HL-60 (cell line): ENCODE measurements around the gene MT2A.

Experiments
- DNase-seq, 2 experiments: peaks; one replicate each; pipeline ENCODE4 v3.0.0-alpha.2; 2010 to 2020; ENCODE audit warnings: low read depth in 1 of 2, low spot score in 1 of 2
- H3K27ac ChIP-seq: fragments of 250-450 bp; sonication (Bioruptor Pico); replicated peaks from 2 replicates; pipeline ENCODE4 v1.5.1; 2020; ENCODE audit warnings: mild to moderate bottlenecking, moderate library complexity
- H3K27me3 ChIP-seq: fragments of 250-450 bp; sonication (Bioruptor Pico); 2 replicates; pipeline ENCODE4 v1.5.1; 2021; ENCODE audit warnings: mild to moderate bottlenecking, moderate library complexity; ENCODE audit not compliant: insufficient read depth, poor library complexity, severe bottlenecking
- H3K4me3 ChIP-seq: replicated peaks from 2 replicates; pipeline ENCODE4 v1.5.1; 2011; ENCODE audit warnings: mild to moderate bottlenecking, control low read depth, low read length; ENCODE audit not compliant: insufficient read depth
- CTCF ChIP-seq: IDR thresholded peaks from one replicate; pipeline ENCODE4 v1.5.1; 2011; ENCODE audit warnings: low read length, control low read depth, inconsistent platforms; ENCODE audit not compliant: insufficient read depth
- GABPA ChIP-seq: IDR thresholded peaks from 2 replicates; pipeline ENCODE4 v1.6.1; 2012; ENCODE audit warnings: low read depth
- POLR2AphosphoS5 ChIP-seq: IDR thresholded peaks from 2 replicates; pipeline ENCODE4 v1.6.1; 2012; ENCODE audit warnings: low read depth
- REST ChIP-seq: IDR thresholded peaks from 2 replicates; pipeline ENCODE4 v1.6.1; 2012; ENCODE audit warnings: low read depth; ENCODE audit not compliant: insufficient replicate concordance
- SPI1 ChIP-seq: IDR thresholded peaks from 2 replicates; pipeline ENCODE4 v1.6.1; 2012; ENCODE audit warnings: low read depth, mild to moderate bottlenecking, borderline replicate concordance

Gene MT2A

GRCh38 chr16:56614549-56614991 is 6.2 kb downstream of the MT2A start:
- no peak for DNase-seq
- H3K27me3 ChIP-seq = peaks cover 11% of the 10 kb centered on the region
- no peak for TF ChIP-seq CTCF
- no peak for TF ChIP-seq GABPA
- no peak for TF ChIP-seq REST
- no peak for TF ChIP-seq POLR2AphosphoS5
- TF ChIP-seq SPI1 = no peak
- no peak overlapping the region for H3K27ac ChIP-seq
- no peak overlapping the region for H3K4me3 ChIP-seq

DNA sequence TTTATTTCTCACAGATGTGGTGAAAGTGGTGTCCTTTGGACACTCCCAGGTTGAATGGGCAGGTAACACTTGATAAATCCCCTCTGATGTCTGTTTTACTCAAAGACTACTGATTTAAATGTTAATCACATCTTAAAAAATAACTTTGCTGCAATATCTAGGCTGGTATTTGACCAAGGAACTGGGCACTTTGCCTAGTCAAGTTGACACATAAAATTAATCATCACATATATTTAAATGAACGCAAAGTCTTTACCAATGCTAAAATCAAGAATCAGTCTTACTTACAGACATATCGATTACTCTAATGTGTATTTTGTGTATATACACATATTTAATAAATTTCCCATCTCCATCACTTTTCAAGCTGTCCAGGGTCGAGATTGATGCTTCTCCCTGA is 7.0 kb downstream of the MT2A start:
- H3K27me3 ChIP-seq = peaks cover 11% of the 10 kb centered on the region
- no peak for DNase-seq
- no peak overlapping the region for H3K4me3 ChIP-seq
- no peak overlapping the region for H3K27ac ChIP-seq
- TF ChIP-seq POLR2AphosphoS5 (no peak), GABPA (no peak)

DNA sequence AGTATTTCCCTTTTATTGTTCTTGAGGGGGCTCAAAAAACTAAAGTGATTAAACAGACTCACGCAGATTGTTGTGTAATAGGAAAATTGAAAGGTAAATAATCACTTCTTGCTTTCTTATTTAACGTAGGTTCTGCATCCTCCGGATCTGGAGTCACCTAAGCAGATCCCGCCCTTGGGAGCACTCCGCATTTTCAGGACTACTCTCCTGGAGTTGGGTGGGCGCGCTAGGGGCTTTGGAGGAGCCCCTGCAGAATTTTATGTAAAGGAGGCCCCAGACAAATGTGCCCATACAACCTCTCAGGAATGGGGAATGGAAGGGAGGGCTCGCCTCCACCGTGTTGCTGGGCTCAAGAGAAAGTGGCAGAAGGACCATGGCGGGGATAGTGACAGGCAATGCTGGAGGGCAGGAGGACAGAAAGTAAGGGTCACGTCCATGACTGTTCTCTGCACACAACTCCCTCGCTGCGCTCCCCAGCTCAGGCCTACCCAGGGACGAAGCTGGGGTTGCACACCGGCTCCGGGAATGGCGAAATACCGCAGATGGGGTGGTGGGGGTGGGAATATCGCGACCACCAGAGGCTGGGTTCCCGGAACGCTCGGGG is 8.3 kb downstream of the MT2A start:
- Histone ChIP-seq H3K4me3 (peak overlapping the region; percentile 34), H3K27ac (no peak overlapping the region), H3K27me3 (peaks cover 11% of the 10 kb centered on the region)
- TF ChIP-seq POLR2AphosphoS5 (no peak), GABPA (no peak), REST (no peak), SPI1 (no peak), CTCF (no peak)
- DNase-seq = no peak

DNA sequence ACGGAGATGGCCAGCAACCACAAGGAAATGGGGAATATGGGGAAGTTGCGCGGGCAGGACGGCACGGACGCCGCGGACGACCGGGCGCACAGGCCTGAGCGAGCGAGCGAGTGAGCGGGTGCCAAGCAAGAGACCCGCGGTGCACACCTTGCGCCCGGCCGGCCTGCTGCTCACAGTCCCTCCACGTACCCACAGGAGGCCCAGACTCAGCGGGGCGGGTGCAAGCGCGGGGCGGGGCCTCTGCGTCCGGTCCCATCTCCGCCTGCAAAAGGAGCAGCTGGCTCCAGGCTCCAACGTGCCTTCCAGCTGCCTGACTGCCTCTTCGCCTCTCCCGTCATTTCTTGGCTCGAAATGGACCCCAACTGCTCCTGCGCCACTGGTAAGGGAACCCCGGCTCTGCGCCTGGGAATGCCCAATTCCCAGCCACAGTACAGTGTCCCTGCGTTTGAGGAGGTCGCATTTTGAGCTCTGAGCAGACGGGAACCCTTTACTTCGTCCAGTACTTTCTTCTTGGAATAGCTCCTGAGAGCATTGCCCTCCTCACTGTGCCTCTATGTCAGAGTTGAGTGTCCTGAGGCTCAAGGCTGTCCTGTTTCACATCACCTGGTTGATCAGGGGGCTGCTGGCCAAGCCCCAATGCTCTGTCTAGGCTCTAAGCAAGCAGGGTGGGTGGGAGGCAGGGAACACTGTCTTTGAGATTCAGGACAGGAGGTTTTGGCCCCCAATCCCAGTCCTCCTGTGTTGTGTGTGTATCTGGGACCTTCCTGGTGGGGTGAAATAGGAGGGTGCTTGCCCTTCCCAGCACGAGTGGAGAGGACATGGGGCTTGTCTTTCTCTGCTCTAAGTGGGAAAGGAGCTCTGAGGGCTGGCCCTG is 9.1 kb downstream of the MT2A start:
- peak overlapping the region; percentile 34 for H3K4me3 ChIP-seq
- peak in 1 of 2 experiments; percentile 25 for DNase-seq
- peaks cover 11% of the 10 kb centered on the region for H3K27me3 ChIP-seq
- no peak overlapping the region for H3K27ac ChIP-seq
- TF ChIP-seq REST = no peak
- no peak for TF ChIP-seq CTCF
- no peak for TF ChIP-seq GABPA
- TF ChIP-seq POLR2AphosphoS5 = no peak
- TF ChIP-seq SPI1 = no peak
